Erythroblast (primary cell): Measurements from ENCODE around the gene TPSB2.

Experiments
- GATA1 ChIP-seq: IDR thresholded peaks from 2 replicates; pipeline ENCODE4 v1.6.1; 2011; ENCODE audit warnings: low read depth, mild to moderate bottlenecking, control low read depth, low read length, moderate library complexity
- POLR2A ChIP-seq: IDR thresholded peaks from 2 replicates; pipeline ENCODE4 v1.6.1; 2011; ENCODE audit warnings: mild to moderate bottlenecking, low read length

DNA sequence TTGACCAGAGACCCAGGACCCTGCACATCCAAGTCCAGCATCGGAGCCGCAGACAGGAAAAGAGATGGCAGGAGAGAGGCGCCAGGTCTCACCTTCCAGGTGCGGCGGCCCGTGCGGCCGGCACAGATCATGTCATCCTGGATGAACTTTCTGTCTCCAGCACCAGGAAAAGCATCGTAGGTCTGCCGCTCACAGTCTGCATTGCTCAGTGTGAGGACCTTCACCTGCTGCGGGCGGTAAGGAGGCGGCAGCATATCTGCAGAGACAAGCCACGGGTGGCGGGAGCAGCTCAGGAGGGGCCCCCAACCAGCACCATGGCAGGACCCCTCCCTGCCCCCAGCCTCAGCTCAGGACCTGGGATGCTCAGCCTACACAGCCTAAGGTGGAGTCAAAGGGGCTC is 43.8 kb upstream of the TPSB2 start:
- no peak for TF ChIP-seq POLR2A
- TF ChIP-seq GATA1, result no peak
